ENCODE measurements around the gene TMEM144. TPM values are rescaled to one million over a fixed set of nuclear protein-coding genes. Genes with fewer than 3 reads are reported as not detected.

The TMEM144 gene
- total and polyA plus RNA-seq, 12 donors: 1.7 to 17.0 (median 13.6) TPM

DNA sequence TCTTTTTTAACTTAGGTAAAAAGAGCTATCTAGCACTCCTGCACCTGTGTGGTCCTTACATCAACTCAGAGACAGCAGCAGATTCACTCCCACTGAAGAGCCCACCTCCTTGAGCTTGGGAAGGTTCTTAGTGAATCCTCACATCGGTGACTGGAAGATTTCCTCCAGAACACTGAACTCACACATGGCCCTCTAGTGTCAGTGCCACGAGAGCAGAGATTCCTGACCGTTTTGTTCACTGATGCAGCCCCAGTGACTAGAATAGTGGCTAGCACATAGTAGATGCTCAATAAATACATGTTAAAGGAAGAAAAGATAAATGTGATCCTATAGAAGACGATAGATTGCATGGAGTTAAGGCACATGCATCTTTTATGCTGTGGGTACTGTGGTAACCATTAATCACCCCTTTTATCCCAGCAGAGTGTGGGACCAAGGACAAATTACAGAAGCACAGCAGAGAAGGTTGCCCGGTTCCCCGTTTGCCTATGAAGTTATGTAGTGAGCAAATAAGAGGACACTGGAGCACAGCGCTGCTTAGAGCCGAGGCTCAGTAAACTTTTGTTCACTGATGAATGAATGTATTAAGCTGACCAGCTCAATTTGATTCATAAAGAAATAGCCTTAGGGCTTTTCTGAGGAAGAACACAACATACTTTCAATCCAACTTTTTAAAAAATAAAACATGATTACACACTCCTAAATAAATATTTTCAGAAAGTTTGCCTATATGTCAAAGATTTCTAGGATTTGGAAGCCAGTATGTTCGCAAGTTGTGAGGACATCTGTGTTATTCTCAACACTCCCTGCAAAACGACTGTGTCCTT is 46.1 kb upstream of the TMEM144 start:
- peak overlapping the region; percentile 33 to 95 (median 90) for H3K27ac ChIP-seq
- H3K9me3 ChIP-seq: no peaks in the 10 kb centered on the region
- DNase-seq (no peak), ATAC-seq (peak in 4 of 8 donors; percentile 6 to 46 (median 26))
- 19 to 31% methylated on average over 10 of the region's 10 CpGs for WGBS, 2 donors
- intact Hi-C loops (cut with DNase I): loop anchor here in 1 of 10 donors (5.0 kb wide), 1 partner anchor 42 kb away; no protein-coding TSS in a partner anchor
- no peaks in the 10 kb centered on the region for H3K36me3 ChIP-seq
- TF ChIP-seq CTCF (IDR thresholded peaks at IDR 0.05): peak in 3 of 9 donors; percentile 7 to 28 (median 25)
- H3K27me3 ChIP-seq: no peaks in the 10 kb centered on the region
- H3K4me3 ChIP-seq: peak overlapping the region in 9 of 10 donors; percentile 12 to 83 (median 73)
- peaks cover 9 to 100% (median 88%) of the 10 kb centered on the region in 9 donors for H3K4me1 ChIP-seq

GRCh38 chr4:158164768-158165213 is 45.5 kb upstream of the TMEM144 start:
- H3K4me1 ChIP-seq: peaks cover 4 to 97% (median 83%) of the 10 kb centered on the region in 9 donors
- DNase-seq (no peak), ATAC-seq (peak; percentile 8 to 58 (median 41))
- intact Hi-C loops (cut with DNase I): loop anchor here in 2 of 10 donors (5.0 kb wide), 3 partner anchors 32 to 107 kb away; no protein-coding TSS in a partner anchor
- no peaks in the 10 kb centered on the region for H3K27me3 ChIP-seq
- H3K27ac ChIP-seq: peak overlapping the region; percentile 33 to 95 (median 90)
- H3K9me3 ChIP-seq: no peaks in the 10 kb centered on the region
- H3K36me3 ChIP-seq: no peaks in the 10 kb centered on the region
- TF ChIP-seq CTCF (IDR thresholded peaks at IDR 0.05): no peak
- H3K4me3 ChIP-seq: peak overlapping the region in 9 of 10 donors; percentile 12 to 83 (median 73)
- 12 to 15% methylated on average over 3 of the region's 3 CpGs for WGBS, 2 donors

DNA sequence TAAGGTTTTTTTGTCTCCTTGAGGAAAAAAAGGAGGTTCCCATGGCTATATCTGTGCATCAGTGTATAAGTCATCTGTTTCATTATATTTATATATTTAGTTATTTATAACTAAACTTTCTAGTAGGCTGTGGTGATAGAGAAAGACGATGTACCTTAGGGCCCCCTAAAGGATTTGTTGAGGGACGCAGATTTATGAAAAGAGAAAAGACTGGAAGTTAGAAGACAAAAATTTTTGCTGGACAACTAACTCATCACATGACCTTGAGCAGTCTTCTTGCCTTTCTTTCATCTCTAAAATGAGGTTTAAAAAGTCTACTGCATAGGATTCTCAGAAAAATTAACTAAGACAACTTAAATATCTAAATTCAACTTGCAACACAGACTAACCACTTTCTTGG is 43.6 kb upstream of the TMEM144 start:
- H3K4me1 ChIP-seq: peaks cover 3 to 80% (median 65%) of the 10 kb centered on the region in 9 donors
- intact Hi-C loops (cut with DNase I): loop anchor here in 1 of 10 donors (5.0 kb wide), 2 partner anchors 34 to 109 kb away; no protein-coding TSS in a partner anchor
- WGBS, 2 donors: 15 to 24% methylated on average over 2 of the region's 2 CpGs
- peaks cover 0 to 6% (median 0%) of the 10 kb centered on the region in 7 donors for H3K27me3 ChIP-seq
- DNase-seq: no peak
- peak overlapping the region in 9 of 10 donors; percentile 47 to 83 (median 74) for H3K4me3 ChIP-seq
- peak overlapping the region; percentile 10 to 95 (median 90) for H3K27ac ChIP-seq
- no peak for ATAC-seq
- H3K9me3 ChIP-seq: no peaks in the 10 kb centered on the region
- TF ChIP-seq CTCF (IDR thresholded peaks at IDR 0.05): peak in 4 of 9 donors; percentile 4 to 31 (median 28)
- H3K36me3 ChIP-seq: no peaks in the 10 kb centered on the region

- peaks cover 2 to 71% (median 55%) of the 10 kb centered on the region in 9 donors for H3K4me1 ChIP-seq
- DNase-seq (no peak), ATAC-seq (no peak)
- H3K27me3 ChIP-seq: peaks cover 0 to 6% (median 0%) of the 10 kb centered on the region in 7 donors
- H3K9me3 ChIP-seq: no peaks in the 10 kb centered on the region
- H3K36me3 ChIP-seq: no peaks in the 10 kb centered on the region
- intact Hi-C loops (cut with DNase I): loop anchor here in 1 of 10 donors (5.0 kb wide), 2 partner anchors 36 to 111 kb away; no protein-coding TSS in a partner anchor
- TF ChIP-seq CTCF (IDR thresholded peaks at IDR 0.05): no peak
- 27 to 34% methylated on average over 5 of the region's 5 CpGs for WGBS, 2 donors
- peak overlapping the region in 9 of 10 donors; percentile 47 to 83 (median 74) for H3K4me3 ChIP-seq
- H3K27ac ChIP-seq: peak overlapping the region; percentile 83 to 95 (median 90)
Observed at GRCh38 chr4:158168606-158169005, 41.7 kb upstream of the TMEM144 start.

Data from heart right ventricle (tissue), 16 donors.